Gastrocnemius medialis (tissue), 4 donors: Measurements from ENCODE around the gene THRB. TPM values are rescaled to one million over a fixed set of nuclear protein-coding genes. Genes with fewer than 3 reads are reported as not detected.
A peak's percentile ranks its signal among the peaks of the same experiment; 100 is the strongest.

Experiments used
- ATAC-seq, 2 donors: fragments of 150-250 bp; one replicate each; pipeline ENCODE4 v1.9.1; 2016
- DNase-seq, 2 donors: peaks; one replicate each; pipeline ENCODE4 v3.0.0-alpha.2; 2019
- H3K27ac ChIP-seq, 4 donors: fragments of 200-600 bp; sonication (generic); 1 replicate in 1 of 4; 2 replicates in 3 of 4; pipeline ENCODE4 v1.5.1; 2016 to 2018; ENCODE audit warnings: mild to moderate bottlenecking in 2 of 4, moderate library complexity in 1 of 4
- H3K27me3 ChIP-seq, 3 donors: fragments of 200-600 bp; sonication (generic) in 2 of 3; 1 replicate in 1 of 3; 2 replicates in 2 of 3; pipeline versions ENCODE4 v1.5.1 to v1.6.0; 2016 to 2019; ENCODE audit warnings: mild to moderate bottlenecking in 1 of 3, moderate library complexity in 1 of 3
- H3K36me3 ChIP-seq, 2 donors: fragments of 200-600 bp; sonication (generic) in 1 of 2; one replicate each; pipeline ENCODE4 v1.5.1; 2017 to 2018
- H3K4me1 ChIP-seq, 2 donors: fragments of 200-600 bp; sonication (generic) in 1 of 2; one replicate each; pipeline ENCODE4 v1.5.1; 2016 to 2017; ENCODE audit warnings: mild to moderate bottlenecking in 2 of 2
- H3K4me3 ChIP-seq, 4 donors: fragments of 200-600 bp; sonication (generic) in 3 of 4; 1 replicate in 1 of 4; 2 replicates in 3 of 4; pipeline ENCODE4 v1.5.1; 2016 to 2019; ENCODE audit warnings: mild to moderate bottlenecking in 2 of 4
- H3K9me3 ChIP-seq, 3 donors: fragments of 200-600 bp; sonication (generic) in 2 of 3; 1 replicate in 1 of 3; 2 replicates in 2 of 3; pipeline ENCODE4 v1.5.1; 2016 to 2019
- CTCF ChIP-seq, 5 experiments: fragments of 450-650 bp in 3 of 5; fragments of 200-600 bp in 2 of 5; sonication (generic) in 2 of 5; IDR thresholded peaks in 4 of 5; conservative IDR thresholded peaks in 1 of 5; 1 replicate in 4 of 5; 2 replicates in 1 of 5; pipeline ENCODE4 v1.5.1; 2016 to 2019; ENCODE audit warnings: antibody characterized with exemption in 5 of 5, mild to moderate bottlenecking in 3 of 5, moderate library complexity in 3 of 5
- POLR2A ChIP-seq, 2 donors: fragments of 450-650 bp; IDR thresholded peaks; one replicate each; pipeline ENCODE4 v1.6.1; 2017; ENCODE audit warnings: antibody characterized with exemption in 2 of 2, mild to moderate bottlenecking in 2 of 2, moderate library complexity in 2 of 2
- in situ Hi-C, 4 donors: fragments of 200-750 bp; cut with MboI; loops; one replicate each; pipeline versions ENCODE4 v1.15.0 to v1.8.0; 2017; ENCODE audit warnings: low sequenced_read_pairs in 4 of 4
- intact Hi-C: fragments of 100-400 bp; cut with DNase I; formaldehyde crosslinking; loops from one replicate; pipeline ENCODE4 v1.15.1; 2023; ENCODE audit warnings: low total_unique reads
- total RNA-seq, 4 donors: library from RNA; depleted of rRNA; stranded (reverse); fragments of >200 nt; gene quantifications; one replicate each; pipeline versions ENCODE4 v1.1.0 to v1.2.3, GENCODE V29; 2016

Gene THRB
- total RNA-seq, 4 donors from 2014 or later = 20.1 to 60.0 (median 25.3) TPM

GRCh38 chr3:24523215-24523614, 28.6 kb upstream of the THRB start:
- DNase-seq = no peak
- Histone ChIP-seq H3K36me3 (no peaks in the 10 kb centered on the region), H3K27me3 (no peaks in the 10 kb centered on the region), H3K4me1 (peaks cover 17 to 22% of the 10 kb centered on the region in 2 donors), H3K27ac (no peak overlapping the region), H3K9me3 (no peaks in the 10 kb centered on the region), H3K4me3 (no peak overlapping the region)
- ATAC-seq = no peak
- no peak for TF ChIP-seq CTCF (IDR thresholded peaks at IDR 0.05 in 4 of 5, conservative IDR thresholded peaks at IDR 0.05 in 1 of 5)
- no peak for TF ChIP-seq POLR2A (IDR thresholded peaks at IDR 0.05)
- in situ Hi-C loops (no loop called here), intact Hi-C loops (loop anchor here (5.0 kb wide), 1 partner anchor 164 kb away; no protein-coding TSS in a partner anchor)

- Histone ChIP-seq H3K27me3 (no peaks in the 10 kb centered on the region), H3K27ac (peak overlapping the region; percentile 80 to 92 (median 86)), H3K9me3 (no peaks in the 10 kb centered on the region), H3K36me3 (no peaks in the 10 kb centered on the region), H3K4me1 (peaks cover 17 to 22% of the 10 kb centered on the region in 2 donors), H3K4me3 (peak overlapping the region; percentile 71 to 94 (median 80))
- ATAC-seq (no peak), DNase-seq (peak in 1 of 2 donors; percentile 18)
- TF ChIP-seq CTCF (IDR thresholded peaks at IDR 0.05 in 4 of 5, conservative IDR thresholded peaks at IDR 0.05 in 1 of 5) (no peak), POLR2A (IDR thresholded peaks at IDR 0.05) (no peak)
- in situ Hi-C loops = no loop called here
- intact Hi-C loops = loop anchor here (5.0 kb wide), 1 partner anchor 165 kb away; no protein-coding TSS in a partner anchor
These were observed 27.5 kb upstream of the THRB start for GRCh38 chr3:24522146-24522579.

GRCh38 chr3:24521420-24522145, 26.9 kb upstream of the THRB start:
- Histone ChIP-seq H3K27me3 (no peaks in the 10 kb centered on the region), H3K4me3 (peak overlapping the region; percentile 71 to 94 (median 80)), H3K27ac (peak overlapping the region; percentile 80 to 92 (median 86)), H3K9me3 (no peaks in the 10 kb centered on the region), H3K36me3 (no peaks in the 10 kb centered on the region), H3K4me1 (peaks cover 17 to 18% of the 10 kb centered on the region in 2 donors)
- DNase-seq (peak in 1 of 2 donors; percentile 47), ATAC-seq (peak; percentile 82 to 87)
- in situ Hi-C loops = no loop called here
- no peak for TF ChIP-seq POLR2A (IDR thresholded peaks at IDR 0.05)
- TF ChIP-seq CTCF (IDR thresholded peaks at IDR 0.05 in 4 of 5, conservative IDR thresholded peaks at IDR 0.05 in 1 of 5) = peak in 3 of 5 experiments; percentile 25 to 36 (median 31)
- intact Hi-C loops = loop anchor here (2.0 to 5.0 kb wide), 2 partner anchors 61 to 166 kb away; no protein-coding TSS in a partner anchor

GRCh38 chr3:24520976-24521419, 26.3 kb upstream of the THRB start:
- ATAC-seq (no peak), DNase-seq (no peak)
- no peaks in the 10 kb centered on the region for H3K9me3 ChIP-seq
- H3K36me3 ChIP-seq = no peaks in the 10 kb centered on the region
- peaks cover 17 to 18% of the 10 kb centered on the region in 2 donors for H3K4me1 ChIP-seq
- no peaks in the 10 kb centered on the region for H3K27me3 ChIP-seq
- peak overlapping the region; percentile 71 to 94 (median 80) for H3K4me3 ChIP-seq
- H3K27ac ChIP-seq = peak overlapping the region; percentile 80 to 92 (median 86)
- in situ Hi-C loops = no loop called here
- intact Hi-C loops = loop anchor here (2.0 to 5.0 kb wide), 2 partner anchors 62 to 166 kb away; no protein-coding TSS in a partner anchor
- TF ChIP-seq POLR2A (IDR thresholded peaks at IDR 0.05) (no peak), CTCF (IDR thresholded peaks at IDR 0.05 in 4 of 5, conservative IDR thresholded peaks at IDR 0.05 in 1 of 5) (no peak)
